ENCODE results near the gene B9D1.

- TF ChIP-seq CTCF (IDR thresholded peaks at IDR 0.05), result no peak
- TF ChIP-seq POLR2A (IDR thresholded peaks at IDR 0.05), result no peak
Observed at GRCh38 chr17:19298569-19299213, 63.8 kb downstream of the B9D1 start.
